IPS-11a (cell line): ENCODE data around the gene SPDEF.

ENCODE experiments used
- H3K4me3 ChIP-seq: one replicate; pipeline ENCODE4 v1.5.1; 2013; ENCODE audit warnings: low read depth, low read length, control low read depth

Gene SPDEF

DNA sequence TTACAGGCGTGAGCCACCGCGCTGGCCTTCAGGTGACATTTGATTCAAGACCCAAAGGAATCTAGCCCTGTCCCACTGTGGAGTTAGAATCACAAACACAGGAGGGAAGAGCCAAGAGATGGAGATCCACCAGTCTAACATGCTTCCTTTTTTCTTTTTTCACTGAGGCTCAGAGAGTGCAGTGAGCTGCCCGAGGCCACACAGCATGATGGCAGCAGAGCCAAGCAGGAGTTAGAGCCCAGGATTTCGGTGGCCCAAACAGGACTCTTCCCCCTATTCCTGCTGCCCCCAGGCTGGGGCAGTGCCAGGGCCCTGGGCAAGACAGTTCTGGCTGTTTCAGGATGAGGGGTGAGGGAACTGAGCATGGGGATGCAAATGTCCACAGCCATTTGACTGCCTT lies 8.1 kb upstream of the SPDEF start:
- H3K4me3 ChIP-seq, result no peak overlapping the region

DNA sequence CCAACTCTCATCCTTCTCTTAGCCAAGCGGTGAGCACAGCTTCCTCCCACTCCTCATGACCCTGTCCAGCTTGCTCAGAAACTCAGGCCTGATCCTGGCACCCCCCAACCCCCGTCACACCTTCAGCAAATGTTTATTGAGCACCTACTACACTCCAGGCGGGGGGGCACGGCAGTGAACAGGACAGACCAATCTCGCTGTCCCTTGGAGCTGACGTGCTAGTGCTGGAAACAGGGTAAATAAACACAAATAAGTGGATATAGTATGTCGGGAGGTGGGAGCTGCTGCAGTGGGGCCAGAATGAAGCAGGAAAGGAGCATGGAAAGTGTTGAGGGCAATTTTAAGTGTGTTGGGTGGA lies 7.4 kb upstream of the SPDEF start:
- H3K4me3 ChIP-seq, result no peak overlapping the region

GRCh38 chr6:34562861-34563512 lies 6.9 kb upstream of the SPDEF start:
- no peak overlapping the region for H3K4me3 ChIP-seq

DNA sequence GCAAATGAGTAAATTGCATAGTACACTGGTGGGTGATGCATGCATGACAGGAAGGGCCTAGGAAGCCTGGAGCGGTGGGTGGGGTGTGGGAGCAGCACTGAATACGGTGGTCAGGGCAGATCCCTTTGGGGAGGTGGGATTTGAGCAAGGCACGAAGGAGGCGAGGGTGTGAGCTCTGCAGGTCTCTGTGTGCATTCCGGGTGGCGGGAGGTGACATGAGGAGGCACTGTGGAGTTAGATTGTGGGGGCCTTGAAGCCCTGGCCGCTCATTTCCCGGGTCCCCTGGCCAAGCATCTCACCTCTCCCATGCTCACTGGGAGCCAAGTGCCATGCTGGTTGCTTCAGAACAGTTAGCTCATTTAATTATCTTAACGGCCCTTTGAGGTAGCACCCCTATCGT lies 6.2 kb upstream of the SPDEF start:
- no peak overlapping the region for H3K4me3 ChIP-seq

DNA sequence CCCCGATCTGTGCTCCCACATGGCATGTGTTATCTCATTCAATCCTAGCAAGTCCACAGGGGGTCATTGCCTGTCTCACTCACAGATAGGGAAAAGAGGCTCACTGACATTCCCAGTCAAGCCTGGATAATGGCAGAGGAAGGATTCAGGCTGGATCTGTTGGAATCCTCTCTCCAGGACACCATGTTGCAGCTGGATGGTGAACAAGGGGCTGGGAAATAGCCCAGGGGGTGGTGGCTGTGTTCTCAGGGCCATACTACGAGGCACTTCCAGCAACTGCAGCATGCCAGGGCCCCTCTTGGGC lies 5.0 kb upstream of the SPDEF start:
- no peak overlapping the region for H3K4me3 ChIP-seq

DNA sequence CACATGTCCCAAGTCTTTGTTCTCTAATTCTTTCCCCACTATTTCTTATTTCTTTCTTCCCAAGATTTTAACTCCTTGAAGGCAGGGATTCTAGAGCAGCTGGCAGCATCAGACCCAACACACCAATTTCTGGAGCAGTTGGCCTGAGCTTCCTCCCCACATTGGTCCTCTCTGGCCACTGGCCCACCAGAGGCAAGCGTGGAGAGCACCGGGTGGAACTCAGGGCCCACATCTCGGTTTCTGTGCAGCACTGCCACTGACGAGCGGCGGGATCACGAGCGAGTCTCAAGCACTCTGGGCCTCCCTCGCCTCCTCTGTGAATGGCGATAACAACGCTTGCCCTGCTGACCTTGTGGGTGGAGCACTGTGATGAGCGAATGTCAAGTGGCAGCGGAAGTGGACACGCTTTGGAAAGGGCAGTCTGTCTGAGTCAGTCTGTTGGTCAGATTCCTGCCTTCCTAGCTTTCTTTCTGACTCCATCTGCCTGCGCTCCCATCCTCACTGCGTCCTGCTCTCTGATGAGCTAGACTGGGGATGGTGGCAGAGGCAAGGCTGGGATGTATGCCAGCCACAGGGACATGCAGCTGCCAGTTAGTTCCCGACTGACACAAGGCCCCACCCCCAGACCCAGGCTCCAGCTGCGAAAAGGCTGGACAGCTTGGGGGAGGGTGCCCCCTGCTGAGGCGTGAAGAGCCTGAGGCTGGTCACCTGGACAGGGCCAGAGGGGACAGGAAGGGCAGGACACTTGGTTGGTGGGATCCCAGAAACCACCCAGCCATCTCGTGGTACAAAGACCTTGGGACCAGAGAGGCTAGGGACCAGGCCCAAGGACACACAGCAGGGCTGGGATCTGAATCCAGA lies 4.5 kb upstream of the SPDEF start:
- H3K4me3 ChIP-seq, result no peak overlapping the region

DNA sequence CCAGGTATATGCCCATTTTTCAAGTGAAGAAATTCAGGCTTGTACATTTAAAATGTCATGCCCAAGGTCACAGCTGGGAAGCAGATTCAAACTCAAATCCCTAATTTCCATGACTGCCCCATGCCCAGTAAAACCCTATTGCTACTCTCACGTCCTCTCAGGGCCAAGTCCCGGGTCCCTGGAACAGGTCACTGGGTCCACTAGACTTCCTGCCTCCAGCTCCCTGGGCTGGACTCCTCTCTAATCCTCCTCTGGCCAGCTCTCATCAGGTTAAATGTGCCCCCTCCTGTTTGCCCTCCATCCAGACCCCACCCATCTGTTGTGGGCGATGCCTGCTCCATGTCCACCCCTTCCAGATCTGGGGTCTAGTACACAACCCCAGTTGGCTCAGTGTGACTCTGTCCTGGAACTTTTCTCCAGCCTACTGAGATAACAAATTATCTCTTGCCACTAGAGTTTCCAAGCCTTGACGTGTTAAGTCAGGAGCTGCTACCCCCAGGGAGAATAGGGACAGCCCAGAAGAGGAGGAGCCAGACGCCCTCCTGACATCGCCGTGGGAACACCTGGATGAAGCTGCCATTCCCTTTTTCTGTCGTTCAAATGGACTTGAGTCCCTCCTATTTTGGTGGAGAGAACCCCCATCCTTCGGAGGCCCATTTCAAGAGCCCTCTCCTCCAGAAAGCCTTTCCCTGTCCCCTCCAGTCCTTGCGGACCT lies 3.7 kb upstream of the SPDEF start:
- no peak overlapping the region for H3K4me3 ChIP-seq

DNA sequence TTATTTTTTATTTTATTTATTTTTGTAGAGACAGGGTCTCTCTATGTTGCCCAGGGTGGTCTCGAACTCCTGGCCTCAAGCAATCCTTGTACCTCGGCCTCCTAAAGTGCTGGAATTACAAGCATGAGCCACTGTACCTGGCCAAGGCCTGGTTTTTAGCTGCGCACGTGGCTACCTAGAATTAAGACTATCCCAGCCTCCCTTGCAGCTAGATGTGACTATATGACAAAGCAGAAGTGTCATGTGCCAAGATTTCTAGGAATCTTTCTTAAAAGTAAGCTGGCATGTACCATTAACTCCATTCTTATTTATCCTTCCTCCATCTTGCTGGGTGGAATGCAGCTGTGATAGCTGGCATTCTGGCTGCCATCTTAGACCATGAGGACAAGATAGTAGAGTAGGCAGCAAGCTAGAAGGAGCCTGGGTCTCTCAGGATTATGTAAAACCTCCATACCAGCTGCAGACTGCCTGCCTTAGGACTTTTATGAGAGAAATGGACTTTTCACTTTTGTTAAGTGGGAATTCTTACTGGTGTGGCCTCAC lies 2.1 kb upstream of the SPDEF start:
- no peak overlapping the region for H3K4me3 ChIP-seq

GRCh38 chr6:34557228-34557627 lies 1.1 kb upstream of the SPDEF start:
- no peak overlapping the region for H3K4me3 ChIP-seq

DNA sequence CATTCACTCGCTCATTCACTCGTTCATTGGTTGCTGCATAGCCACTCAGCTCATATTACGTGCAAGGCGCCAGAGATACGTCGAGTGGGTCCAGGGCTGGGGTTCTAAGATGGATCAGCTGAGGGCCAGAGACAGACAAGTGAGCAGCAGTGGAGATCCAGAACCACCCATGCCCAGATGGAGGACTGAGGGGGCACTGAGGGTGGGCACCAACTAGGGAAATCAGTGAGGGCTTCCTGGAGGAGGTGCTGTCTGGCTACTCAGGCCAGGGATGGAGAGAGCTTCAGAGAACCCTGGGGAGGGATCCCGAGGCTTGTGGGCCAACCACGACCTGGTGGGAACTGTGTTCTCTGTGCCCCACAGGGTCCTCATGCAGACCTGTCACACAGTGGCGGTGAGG lies 364 bp upstream of the SPDEF start:
- H3K4me3 ChIP-seq, result no peak overlapping the region

GRCh38 chr6:34555328-34555727 lies 801 bp downstream of the SPDEF start:
- H3K4me3 ChIP-seq, result no peak overlapping the region

DNA sequence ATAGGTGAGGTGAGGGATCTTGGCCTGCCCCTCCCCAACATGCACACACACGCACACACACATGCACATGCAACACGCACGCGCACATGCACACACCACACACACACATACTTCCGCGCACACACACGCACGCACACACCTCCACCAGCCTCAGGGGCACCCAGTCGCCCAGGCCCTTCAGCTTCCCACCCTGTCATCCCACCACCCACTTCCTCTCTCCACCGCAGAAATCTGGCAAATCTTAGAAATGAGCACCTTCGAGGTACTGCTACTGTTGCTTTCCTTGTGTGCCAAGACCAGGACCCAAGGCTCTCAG lies 1.2 kb downstream of the SPDEF start:
- no peak overlapping the region for H3K4me3 ChIP-seq

DNA sequence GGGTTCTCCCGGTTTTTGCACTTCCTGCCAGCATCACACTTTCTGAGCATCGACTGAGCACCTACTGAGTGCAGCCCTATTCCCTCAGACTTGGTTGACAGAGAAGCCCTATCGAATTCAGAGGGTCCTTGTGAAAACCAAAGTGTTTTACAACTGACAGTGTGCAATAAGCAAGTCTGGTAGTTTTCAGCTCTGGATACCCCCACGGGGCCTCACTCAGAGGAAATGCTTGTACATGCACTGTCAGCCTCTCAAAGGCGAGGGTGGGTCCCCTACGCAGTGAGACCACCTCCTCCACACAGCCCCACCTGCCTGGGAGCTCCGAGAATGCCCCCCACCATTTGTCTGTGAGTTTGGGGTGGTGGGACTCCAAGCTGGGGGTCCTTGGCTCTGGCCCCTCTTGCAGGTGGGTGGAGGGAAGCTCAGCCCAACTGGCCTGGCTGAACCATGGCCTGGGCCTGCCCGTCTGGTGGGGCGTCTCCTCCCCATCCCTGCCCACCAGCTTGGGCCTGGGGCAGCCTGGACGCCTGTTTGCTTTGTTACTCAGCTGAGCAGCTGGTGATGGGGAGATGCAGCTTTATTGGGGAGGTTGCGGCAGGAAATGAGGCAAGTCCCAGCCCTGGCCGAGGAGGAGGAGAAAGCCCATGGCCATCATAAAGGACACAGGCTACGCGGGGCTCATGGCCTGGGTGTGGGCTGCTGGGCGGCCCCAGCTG lies 1.7 kb downstream of the SPDEF start:
- H3K4me3 ChIP-seq, result no peak overlapping the region

- H3K4me3 ChIP-seq, result no peak overlapping the region
Observed at GRCh38 chr6:34553750-34554149, 2.4 kb downstream of the SPDEF start.

- H3K4me3 ChIP-seq, result no peak overlapping the region
Observed at GRCh38 chr6:34553146-34553545, 3.0 kb downstream of the SPDEF start.

DNA sequence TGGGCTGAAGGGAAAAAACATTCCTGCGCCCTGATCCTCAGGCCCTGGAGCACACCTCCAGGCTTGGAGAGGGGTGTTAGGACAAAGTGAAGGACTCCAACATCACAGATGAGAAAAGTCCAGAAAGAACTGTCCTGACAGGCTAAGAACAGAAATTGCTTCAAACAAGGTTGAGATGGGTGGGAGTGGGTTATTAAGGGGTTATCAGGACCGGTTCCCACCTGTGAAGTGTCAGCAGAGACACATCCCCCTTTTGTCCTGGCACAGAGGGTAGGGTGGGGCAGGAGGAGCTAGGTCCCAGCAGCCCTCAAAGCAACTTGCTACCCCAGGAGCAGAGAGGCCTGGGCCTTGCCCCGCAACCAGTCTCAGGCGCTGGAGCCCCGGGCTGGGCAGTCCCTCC lies 3.5 kb downstream of the SPDEF start:
- H3K4me3 ChIP-seq, result no peak overlapping the region

GRCh38 chr6:34551720-34552119 lies 4.4 kb downstream of the SPDEF start:
- no peak overlapping the region for H3K4me3 ChIP-seq

- no peak overlapping the region for H3K4me3 ChIP-seq
Observed at GRCh38 chr6:34549804-34550202, 6.3 kb downstream of the SPDEF start.

DNA sequence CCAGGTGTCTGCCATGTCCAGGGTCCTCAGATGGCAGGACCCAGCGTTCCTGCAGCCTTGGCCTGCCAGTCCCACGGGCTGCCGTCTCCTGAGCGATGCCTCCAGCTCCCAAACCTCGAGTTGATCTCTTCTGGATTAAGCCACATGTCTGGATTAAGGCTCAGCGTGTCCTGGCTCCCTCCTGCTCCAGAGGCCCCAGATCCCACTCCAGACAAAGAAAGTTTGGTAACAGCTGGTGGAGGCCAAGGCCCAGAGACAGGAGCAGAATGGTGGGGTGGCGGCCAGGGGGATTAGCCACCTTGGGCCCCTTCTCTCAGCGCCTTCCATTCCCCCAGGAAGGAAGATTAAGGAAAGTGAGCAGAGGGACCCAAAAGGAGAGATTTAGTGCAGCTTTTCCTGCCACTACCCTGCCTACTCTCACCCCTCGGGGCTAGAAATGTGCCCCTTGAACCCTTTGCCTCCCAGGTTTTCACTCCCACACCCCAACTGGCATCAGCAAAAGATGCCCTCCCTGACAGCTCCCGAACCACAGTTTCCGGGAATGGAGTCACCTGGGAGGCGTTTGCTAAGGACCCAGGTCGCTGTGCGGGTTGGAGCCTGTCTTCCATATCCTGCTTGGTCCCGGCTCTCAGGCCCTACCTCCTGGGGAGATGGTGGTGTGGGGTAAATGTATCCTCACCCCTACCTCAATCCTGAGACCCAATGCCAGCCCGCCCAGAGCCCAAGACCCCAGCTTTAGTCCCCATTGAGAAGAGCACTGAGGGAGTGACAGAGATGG lies 6.9 kb downstream of the SPDEF start:
- no peak overlapping the region for H3K4me3 ChIP-seq

DNA sequence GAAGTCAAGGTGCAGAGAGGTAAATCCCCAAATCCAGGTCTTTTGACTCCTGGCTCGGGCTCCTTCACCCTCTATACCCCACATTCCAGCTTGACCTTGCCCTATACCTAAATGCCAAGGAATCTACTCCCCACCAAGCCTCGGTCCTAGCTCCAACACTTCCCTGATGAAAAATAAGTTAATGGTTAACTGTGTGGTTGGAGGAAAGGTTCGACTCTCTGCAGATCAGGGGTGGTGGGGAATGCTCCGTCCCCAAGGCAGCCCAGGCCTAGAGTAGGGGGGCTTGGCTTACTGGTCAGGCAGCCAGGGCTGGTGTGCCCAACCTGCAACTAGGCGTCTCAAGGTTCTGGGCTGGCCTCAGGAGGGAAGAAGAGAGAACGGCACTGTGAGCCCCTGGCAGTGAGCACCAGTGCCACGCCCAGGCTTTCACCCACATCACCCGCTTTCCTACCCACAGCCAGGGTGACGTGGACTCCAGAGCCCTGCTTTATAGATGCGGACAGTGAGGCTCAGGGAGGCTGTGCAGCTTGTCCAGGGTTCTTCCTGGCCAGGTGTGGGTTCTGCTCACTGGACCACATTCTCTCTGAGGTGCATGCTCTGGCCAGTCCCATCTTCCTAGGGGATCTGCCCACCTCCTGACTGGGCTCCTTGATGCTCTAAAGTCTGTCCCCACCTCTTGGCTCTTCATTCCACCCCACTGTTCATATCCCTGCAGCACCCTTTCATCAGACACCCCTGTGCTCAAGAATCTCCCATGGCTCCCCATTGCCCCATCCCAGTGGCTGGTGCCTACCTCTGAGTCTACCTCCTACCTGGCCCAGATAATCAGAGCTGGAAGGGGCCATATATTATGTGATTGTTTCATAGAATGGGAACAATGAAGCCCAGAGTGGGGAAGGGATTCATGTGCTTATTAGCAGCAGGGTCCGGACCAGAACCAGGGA lies 8.2 kb downstream of the SPDEF start:
- H3K4me3 ChIP-seq, result no peak overlapping the region
